ENCODE measurements around the gene ZBTB20.

Gene ZBTB20

GRCh38 chr3:114852966-114853365 lies 294.1 kb downstream of the ZBTB20 start:
- no peak for TF ChIP-seq CTCF (conservative IDR thresholded peaks at IDR 0.05; ENCODE audit: low read depth, low read length)
- no peak for DNase-seq (ENCODE audit: low read depth)
- no peak overlapping the region for H3K4me3 ChIP-seq (ENCODE audit: low read length)

- no peak overlapping the region for H3K4me3 ChIP-seq (ENCODE audit: low read length)
- TF ChIP-seq CTCF (conservative IDR thresholded peaks at IDR 0.05; ENCODE audit: low read depth, low read length) = no peak
- DNase-seq (ENCODE audit: low read depth) = no peak
Measured at GRCh38 chr3:114850898-114851297, 296.2 kb downstream of the ZBTB20 start.

GRCh38 chr3:114848643-114849350 lies 298.3 kb downstream of the ZBTB20 start:
- no peak for TF ChIP-seq CTCF (conservative IDR thresholded peaks at IDR 0.05; ENCODE audit: low read depth, low read length)
- no peak overlapping the region for H3K4me3 ChIP-seq (ENCODE audit: low read length)
- no peak for DNase-seq (ENCODE audit: low read depth)

- peak; percentile 16 for DNase-seq (ENCODE audit: low read depth)
Measured at GRCh38 chr3:114848082-114848481, 299.0 kb downstream of the ZBTB20 start.

GRCh38 chr3:114847564-114847963 lies 299.5 kb downstream of the ZBTB20 start:
- no peak for TF ChIP-seq CTCF (conservative IDR thresholded peaks at IDR 0.05; ENCODE audit: low read depth, low read length)
- no peak overlapping the region for H3K4me3 ChIP-seq (ENCODE audit: low read length)

More at GRCh38 chr3:114848082-114848481, 299.0 kb downstream of the ZBTB20 start:
- no peak for TF ChIP-seq CTCF (conservative IDR thresholded peaks at IDR 0.05; ENCODE audit: low read depth, low read length)
- no peak overlapping the region for H3K4me3 ChIP-seq (ENCODE audit: low read length)

GRCh38 chr3:114846779-114847178 lies 300.3 kb downstream of the ZBTB20 start:
- no peak overlapping the region for H3K4me3 ChIP-seq (ENCODE audit: low read length)
- no peak for TF ChIP-seq CTCF (conservative IDR thresholded peaks at IDR 0.05; ENCODE audit: low read depth, low read length)
- no peak for DNase-seq (ENCODE audit: low read depth)

More at GRCh38 chr3:114847564-114847963, 299.5 kb downstream of the ZBTB20 start:
- DNase-seq (ENCODE audit: low read depth) = no peak

- H3K4me3 ChIP-seq (ENCODE audit: low read length) = no peak overlapping the region
- DNase-seq (ENCODE audit: low read depth) = no peak
- no peak for TF ChIP-seq CTCF (conservative IDR thresholded peaks at IDR 0.05; ENCODE audit: low read depth, low read length)
Measured at GRCh38 chr3:114846252-114846651, 300.8 kb downstream of the ZBTB20 start.
